Muscle layer of colon (tissue), 2 donors: ENCODE data around the gene ZFYVE28.

Source experiments
- H3K27ac ChIP-seq: one replicate; pipeline ENCODE4 v1.7.0; 2013; ENCODE audit warnings: low read depth, mild to moderate bottlenecking, low read length, moderate library complexity
- H3K27me3 ChIP-seq, 2 donors: one replicate each; pipeline ENCODE4 v1.7.0; 2013; ENCODE audit warnings: low read length in 2 of 2, mild to moderate bottlenecking in 2 of 2; ENCODE audit not compliant: insufficient read depth in 2 of 2, control insufficient read depth in 1 of 2
- H3K36me3 ChIP-seq: one replicate; pipeline ENCODE4 v1.7.0; 2013; ENCODE audit warnings: mild to moderate bottlenecking, low read length; ENCODE audit not compliant: insufficient read depth
- H3K4me1 ChIP-seq: one replicate; pipeline ENCODE4 v1.7.0; 2013; ENCODE audit warnings: mild to moderate bottlenecking, low read length; ENCODE audit not compliant: insufficient read depth
- H3K4me3 ChIP-seq, 2 donors: one replicate each; pipeline ENCODE4 v1.7.0; 2013; ENCODE audit warnings: low read length in 2 of 2, low read depth in 1 of 2, mild to moderate bottlenecking in 1 of 2, moderate library complexity in 1 of 2
- H3K9ac ChIP-seq: one replicate; pipeline ENCODE4 v1.7.0; 2013; ENCODE audit warnings: low read length
- H3K9me3 ChIP-seq: one replicate; pipeline ENCODE4 v1.7.0; 2013; ENCODE audit warnings: mild to moderate bottlenecking, low read length
- donor health status: abdominal sarcoma.
- donor health status: Adenocarcinoma of cecum.

The ZFYVE28 gene

GRCh38 chr4:2443061-2443730, 24.8 kb upstream of the ZFYVE28 start:
- H3K4me3 ChIP-seq, result no peak overlapping the region
- peaks cover 0 to 5% of the 10 kb centered on the region in 2 donors for H3K27me3 ChIP-seq
- no peak overlapping the region for H3K9ac ChIP-seq
- no peak overlapping the region for H3K27ac ChIP-seq
- H3K4me1 ChIP-seq, result no peaks in the 10 kb centered on the region
- no peaks in the 10 kb centered on the region for H3K9me3 ChIP-seq
- no peaks in the 10 kb centered on the region for H3K36me3 ChIP-seq

DNA sequence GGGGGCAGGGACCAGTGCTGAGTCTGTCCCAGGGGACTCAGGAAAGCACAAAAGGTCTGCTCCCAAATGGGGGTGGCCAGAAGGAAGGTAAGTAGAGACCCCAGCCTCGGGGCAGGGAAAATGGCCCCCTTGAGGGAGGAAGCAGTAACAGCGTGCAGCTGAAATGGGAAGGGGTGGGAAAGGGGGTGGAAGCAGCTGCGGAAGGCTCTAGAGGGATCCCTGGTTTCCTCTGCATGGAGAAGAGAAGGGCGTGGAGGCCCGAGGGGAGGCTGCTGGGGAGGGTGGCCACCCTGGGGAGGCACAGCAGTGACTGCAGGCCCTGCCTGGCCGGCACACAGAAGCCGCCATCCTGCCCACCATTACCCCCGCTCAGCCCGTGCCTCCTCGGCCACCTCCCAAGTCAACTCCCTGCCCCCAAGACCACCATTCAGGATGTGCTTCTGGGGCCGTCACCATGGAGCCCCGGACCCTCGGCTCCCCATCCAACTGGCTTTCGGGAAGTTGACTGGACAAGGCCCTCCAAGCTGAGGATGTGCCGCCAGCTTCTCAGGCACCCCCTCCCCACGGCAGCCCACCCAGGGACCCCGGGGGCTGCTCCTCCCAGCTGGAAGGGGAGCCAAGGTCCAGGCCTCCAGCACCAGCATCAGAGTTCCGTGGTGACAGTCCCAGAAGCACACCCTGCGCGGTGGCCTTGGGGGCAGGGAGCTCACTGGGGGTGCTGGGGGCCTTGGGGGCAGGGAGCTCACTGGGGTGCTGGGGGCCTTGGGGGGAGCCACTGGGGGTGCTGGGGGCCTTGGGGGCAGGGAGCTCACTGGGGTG, 23.9 kb upstream of the ZFYVE28 start:
- no peak overlapping the region for H3K9ac ChIP-seq
- no peak overlapping the region for H3K4me3 ChIP-seq
- peaks cover 0 to 5% of the 10 kb centered on the region in 2 donors for H3K27me3 ChIP-seq
- no peak overlapping the region for H3K27ac ChIP-seq
- no peaks in the 10 kb centered on the region for H3K36me3 ChIP-seq
- no peaks in the 10 kb centered on the region for H3K9me3 ChIP-seq
- no peaks in the 10 kb centered on the region for H3K4me1 ChIP-seq

DNA sequence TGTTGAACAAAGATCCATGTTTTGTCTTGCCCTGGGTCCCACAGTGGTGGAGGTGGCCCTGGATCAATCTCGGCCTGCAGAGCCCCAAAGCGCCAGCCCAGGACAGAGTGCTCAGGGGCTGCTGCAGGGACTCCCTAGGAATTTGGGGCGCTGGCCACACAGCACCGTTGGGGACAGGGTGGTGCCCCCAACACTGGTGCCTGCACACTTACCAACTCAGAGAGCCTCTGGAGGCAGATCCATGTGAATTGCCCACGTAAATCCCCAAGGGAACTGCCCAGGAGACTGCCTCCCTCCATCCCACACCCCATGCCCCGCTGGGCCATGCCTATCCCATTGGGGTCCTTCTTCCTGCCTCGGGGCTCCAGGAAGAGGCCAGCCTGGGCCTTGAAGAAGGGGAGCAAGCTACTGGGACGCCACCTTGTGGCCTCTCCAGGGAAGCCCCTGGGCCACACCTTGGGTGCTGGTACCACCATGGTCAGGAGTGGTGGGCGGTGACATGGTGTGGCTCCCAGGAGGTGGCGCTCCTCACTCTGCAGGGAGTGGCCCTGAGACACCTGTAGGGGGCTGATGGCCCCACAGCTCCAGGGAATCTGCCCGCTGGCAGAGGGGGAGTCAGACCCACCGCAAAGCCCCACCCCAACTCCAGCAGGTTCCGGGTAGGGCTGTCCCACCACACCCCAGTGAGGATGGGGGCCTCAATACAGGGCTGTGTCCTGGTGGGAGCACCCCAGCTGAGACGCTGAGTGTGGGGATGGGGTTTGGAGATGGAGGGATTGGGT, 23.1 kb upstream of the ZFYVE28 start:
- Histone ChIP-seq H3K4me3 (no peak overlapping the region), H3K36me3 (no peaks in the 10 kb centered on the region), H3K27ac (no peak overlapping the region), H3K9me3 (no peaks in the 10 kb centered on the region), H3K4me1 (no peaks in the 10 kb centered on the region), H3K9ac (no peak overlapping the region), H3K27me3 (peaks cover 0 to 5% of the 10 kb centered on the region in 2 donors)

DNA sequence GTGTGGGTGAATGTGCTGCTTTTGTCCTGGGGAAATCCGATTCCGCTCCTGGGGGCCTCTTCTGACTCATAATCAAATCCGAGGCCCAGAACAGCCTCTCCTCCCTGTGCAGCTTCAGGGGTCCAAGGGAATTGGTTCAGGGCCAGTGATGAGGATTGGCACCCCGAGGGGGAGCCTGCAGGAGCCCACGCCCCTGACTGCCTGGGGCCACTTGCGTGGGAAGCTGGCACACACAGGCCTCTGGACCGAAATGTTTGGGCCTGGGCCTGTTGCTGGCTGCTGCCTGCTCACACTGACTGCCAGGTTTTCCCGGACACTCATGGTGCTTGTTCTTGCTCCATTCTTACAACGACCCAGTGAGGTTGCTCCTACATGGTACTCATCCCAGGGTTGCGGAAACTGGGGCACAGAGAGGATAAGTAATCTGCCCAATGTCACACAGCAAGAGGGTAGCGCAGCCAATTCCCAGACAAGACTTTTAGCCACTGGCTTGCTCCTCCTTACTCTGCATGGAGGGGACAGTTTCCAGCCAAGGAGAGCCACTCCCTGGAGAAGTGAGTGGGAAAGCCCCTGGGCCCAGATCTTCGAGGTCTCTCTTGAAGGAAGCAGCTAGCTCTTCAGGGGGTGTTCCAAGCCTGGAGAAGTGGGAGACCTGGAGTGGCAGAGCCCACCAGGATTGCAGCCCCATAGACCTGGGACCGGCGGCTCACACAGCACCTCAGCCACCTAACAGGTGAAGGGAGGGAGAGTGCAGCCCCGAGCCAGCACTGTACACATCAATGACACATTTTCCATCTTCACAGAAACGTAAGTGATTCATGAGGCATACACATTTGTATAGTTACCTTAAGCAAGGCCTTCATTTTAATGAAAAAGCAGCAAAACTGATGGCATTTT, 20.6 kb upstream of the ZFYVE28 start:
- Histone ChIP-seq H3K4me1 (no peaks in the 10 kb centered on the region), H3K4me3 (no peak overlapping the region), H3K9ac (no peak overlapping the region), H3K27me3 (peaks cover 0 to 5% of the 10 kb centered on the region in 2 donors), H3K9me3 (no peaks in the 10 kb centered on the region), H3K36me3 (no peaks in the 10 kb centered on the region), H3K27ac (no peak overlapping the region)

DNA sequence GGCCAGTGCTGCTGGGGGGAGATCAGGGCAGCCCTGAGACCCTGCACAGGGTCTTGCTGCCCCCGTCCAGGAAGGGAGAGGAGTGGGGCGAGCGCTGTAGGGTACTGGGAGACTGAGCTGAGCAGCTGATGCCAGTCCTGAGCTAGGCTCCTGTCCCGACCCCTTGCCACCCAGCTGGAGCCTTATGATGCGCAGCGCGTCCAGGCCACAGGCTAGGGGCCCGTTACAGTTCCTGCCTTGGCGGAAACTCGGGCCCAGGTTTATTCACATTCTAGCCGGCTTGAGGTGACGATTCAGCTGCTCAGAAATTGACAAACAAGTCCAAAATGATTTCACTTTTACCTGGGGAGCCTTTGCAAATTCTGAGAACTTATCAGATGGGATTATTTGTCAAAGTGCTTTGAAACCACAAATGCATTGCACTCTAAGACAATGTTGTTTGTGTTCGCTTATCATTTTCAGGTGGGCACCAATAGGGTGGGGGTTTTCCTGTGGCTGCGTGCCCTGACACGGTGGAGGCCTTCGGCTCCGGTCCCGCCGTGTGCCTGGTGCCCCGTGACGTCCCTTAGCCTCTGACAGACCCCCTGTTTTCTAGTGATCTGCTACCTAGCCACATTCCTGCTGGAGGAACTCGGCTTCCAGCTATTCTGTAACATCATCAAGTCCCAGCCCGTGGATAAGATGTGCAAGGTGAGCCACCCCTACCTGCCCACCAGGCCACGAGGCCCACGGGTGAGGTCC, 19.2 kb upstream of the ZFYVE28 start:
- no peak overlapping the region for H3K4me3 ChIP-seq
- no peak overlapping the region for H3K27ac ChIP-seq
- H3K27me3 ChIP-seq, result peaks cover 0 to 5% of the 10 kb centered on the region in 2 donors
- no peaks in the 10 kb centered on the region for H3K36me3 ChIP-seq
- H3K9me3 ChIP-seq, result no peaks in the 10 kb centered on the region
- no peak overlapping the region for H3K9ac ChIP-seq
- H3K4me1 ChIP-seq, result no peaks in the 10 kb centered on the region

DNA sequence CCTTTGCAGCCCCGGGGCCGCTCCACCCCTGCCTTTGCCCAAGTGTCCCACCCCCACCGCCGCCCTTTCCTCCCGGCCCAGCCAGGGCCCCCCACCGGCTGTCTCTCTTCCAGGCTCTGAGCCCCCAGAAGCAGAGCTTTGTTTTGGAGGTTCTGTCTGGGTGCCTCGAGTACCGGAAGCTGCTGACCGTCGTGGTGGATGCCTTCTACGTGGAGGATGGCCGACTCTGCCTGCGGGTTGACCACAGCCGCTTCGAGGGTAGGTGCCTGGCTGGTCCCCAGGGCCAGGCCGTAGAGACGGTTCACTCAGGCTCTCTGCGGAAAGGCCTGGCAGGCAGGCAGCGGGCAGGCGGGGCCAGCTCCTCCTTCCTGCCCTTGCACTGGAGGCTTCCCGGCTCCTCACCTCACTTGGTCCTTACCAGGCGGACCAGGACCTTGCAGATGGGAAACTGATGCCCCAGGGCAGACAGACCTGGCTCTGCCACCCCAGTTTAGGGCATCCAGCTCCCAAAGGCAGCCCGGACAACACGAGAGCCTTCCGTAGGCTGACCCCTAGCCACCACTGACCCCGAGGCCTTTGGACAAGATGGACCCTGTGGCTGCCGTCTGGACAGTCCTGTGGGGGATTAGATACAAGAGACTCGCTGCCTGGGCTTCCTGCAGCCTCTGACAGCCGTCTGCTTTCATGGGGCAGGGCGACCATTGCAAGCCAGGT, 18.5 kb upstream of the ZFYVE28 start:
- no peak overlapping the region for H3K9ac ChIP-seq
- no peaks in the 10 kb centered on the region for H3K4me1 ChIP-seq
- no peaks in the 10 kb centered on the region for H3K9me3 ChIP-seq
- H3K4me3 ChIP-seq, result no peak overlapping the region
- H3K27ac ChIP-seq, result no peak overlapping the region
- no peaks in the 10 kb centered on the region for H3K36me3 ChIP-seq
- H3K27me3 ChIP-seq, result peaks cover 0 to 4% of the 10 kb centered on the region in 2 donors

GRCh38 chr4:2436301-2436700, 17.9 kb upstream of the ZFYVE28 start:
- Histone ChIP-seq H3K36me3 (no peaks in the 10 kb centered on the region), H3K27me3 (no peaks in the 10 kb centered on the region), H3K9me3 (no peaks in the 10 kb centered on the region), H3K27ac (no peak overlapping the region), H3K4me1 (no peaks in the 10 kb centered on the region), H3K9ac (no peak overlapping the region), H3K4me3 (no peak overlapping the region)

- no peaks in the 10 kb centered on the region for H3K4me1 ChIP-seq
- H3K9me3 ChIP-seq, result no peaks in the 10 kb centered on the region
- no peak overlapping the region for H3K9ac ChIP-seq
- no peaks in the 10 kb centered on the region for H3K36me3 ChIP-seq
- no peak overlapping the region for H3K4me3 ChIP-seq
- H3K27me3 ChIP-seq, result no peaks in the 10 kb centered on the region
- H3K27ac ChIP-seq, result no peak overlapping the region
Observed at GRCh38 chr4:2434420-2434819, 16.0 kb upstream of the ZFYVE28 start.

- H3K27me3 ChIP-seq, result no peaks in the 10 kb centered on the region
Observed at GRCh38 chr4:2433609-2434350, 15.3 kb upstream of the ZFYVE28 start.

More at GRCh38 chr4:2433609-2434350, 15.3 kb upstream of the ZFYVE28 start:
- no peak overlapping the region for H3K4me3 ChIP-seq
- H3K9ac ChIP-seq, result no peak overlapping the region
- H3K4me1 ChIP-seq, result no peaks in the 10 kb centered on the region
- no peaks in the 10 kb centered on the region for H3K36me3 ChIP-seq
- no peak overlapping the region for H3K27ac ChIP-seq
- no peaks in the 10 kb centered on the region for H3K9me3 ChIP-seq
